NT2/D1 (cell line): ENCODE data around the gene CYP4F11.
"Not testable (repeated sequence)": the region's sequence is repeated elsewhere in the genome, so short reads cannot be mapped to it uniquely, and the experiment has no call there.

Source experiments
- DNase-seq: peaks from one replicate; pipeline ENCODE4 v3.0.0-alpha.2; 2011; ENCODE audit warnings: low read depth, low spot score
- H3K27me3 ChIP-seq: 2 replicates; pipeline ENCODE4 v1.6.0; 2011; ENCODE audit warnings: mild to moderate bottlenecking; ENCODE audit not compliant: insufficient read length, insufficient read depth
- H3K36me3 ChIP-seq: 2 replicates; pipeline ENCODE4 v1.6.1; 2011; ENCODE audit warnings: mild to moderate bottlenecking, low read length, mixed read lengths; ENCODE audit not compliant: insufficient read depth, insufficient read length
- H3K4me1 ChIP-seq: 2 replicates; pipeline ENCODE4 v1.5.1; 2011; ENCODE audit not compliant: insufficient read depth, insufficient read length
- H3K4me3 ChIP-seq: 2 replicates; pipeline ENCODE4 v1.5.1; 2011; ENCODE audit warnings: low read depth; ENCODE audit not compliant: insufficient read length
- H3K9ac ChIP-seq: 2 replicates; pipeline ENCODE4 v1.6.0; 2011; ENCODE audit warnings: low read depth; ENCODE audit not compliant: insufficient read length
- H3K9me3 ChIP-seq: 2 replicates; pipeline ENCODE4 v1.5.1; 2011; ENCODE audit warnings: mild to moderate bottlenecking, low read length; ENCODE audit not compliant: insufficient read depth
- SUZ12 ChIP-seq: IDR thresholded peaks from 2 replicates; pipeline ENCODE4 v1.6.1; 2011; ENCODE audit not compliant: insufficient read length, insufficient read depth; ENCODE audit errors: extremely low read depth
- YY1 ChIP-seq: IDR thresholded peaks from 2 replicates; pipeline ENCODE4 v1.6.1; 2011; ENCODE audit not compliant: insufficient read length, insufficient read depth
- ZNF274 ChIP-seq: IDR thresholded peaks from 2 replicates; pipeline ENCODE4 v1.6.1; 2011; ENCODE audit warnings: mild to moderate bottlenecking, low read depth, low read length

The CYP4F11 gene

DNA sequence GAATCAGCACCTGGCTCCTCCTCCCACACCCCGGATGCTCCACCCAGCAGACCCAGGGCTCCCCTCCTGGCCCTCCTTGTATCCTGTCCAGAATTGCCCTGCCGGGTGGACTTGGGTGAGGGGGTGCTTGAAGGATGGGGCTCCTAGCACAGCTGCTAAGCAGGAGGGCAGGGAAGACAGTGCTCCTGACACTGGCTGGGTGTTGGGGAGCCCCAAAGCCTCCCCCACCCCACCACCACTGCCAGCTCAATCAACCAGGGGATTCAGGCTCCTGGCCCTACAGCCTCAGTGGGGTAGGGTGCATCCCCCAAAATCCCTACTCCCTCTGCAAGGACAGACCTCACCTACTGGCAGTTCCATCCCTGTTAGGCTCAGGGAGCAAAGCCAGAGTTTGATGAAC lies 2.6 kb upstream of the CYP4F11 start:
- no peak overlapping the region for H3K9ac ChIP-seq
- DNase-seq = no peak
- no peaks in the 10 kb centered on the region for H3K36me3 ChIP-seq
- peaks cover 14% of the 10 kb centered on the region; the same call in 1 of the 2 replicates for H3K9me3 ChIP-seq
- no peak overlapping the region for H3K4me3 ChIP-seq
- H3K4me1 ChIP-seq = peaks cover 5% of the 10 kb centered on the region
- TF ChIP-seq ZNF274 (no peak), SUZ12 (no peak), YY1 (no peak)
- peaks cover 36% of the 10 kb centered on the region for H3K27me3 ChIP-seq

DNA sequence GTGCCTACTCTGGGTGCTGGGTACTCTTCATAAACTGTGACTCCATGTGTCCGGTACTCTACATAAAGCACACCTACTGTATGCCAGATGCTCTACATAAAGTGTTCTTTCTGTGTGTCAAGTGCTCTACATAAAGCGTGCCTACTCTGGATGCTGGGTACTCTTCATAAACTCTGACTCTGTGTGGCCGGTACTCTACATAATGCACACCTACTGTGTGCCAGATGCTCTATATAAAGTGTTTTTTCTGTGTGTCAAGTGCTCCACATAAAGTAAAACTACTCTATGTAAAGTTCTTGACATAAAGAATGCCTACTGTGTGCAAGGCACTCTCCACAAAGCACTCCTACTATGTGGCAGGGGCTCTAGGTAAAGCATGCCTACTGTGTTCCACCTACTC lies 1.8 kb upstream of the CYP4F11 start:
- no peak for TF ChIP-seq YY1
- TF ChIP-seq ZNF274 = no peak
- no peak for TF ChIP-seq SUZ12
- Histone ChIP-seq H3K4me1 (peaks cover 5% of the 10 kb centered on the region), H3K36me3 (no peaks in the 10 kb centered on the region), H3K9me3 (peaks cover 14% of the 10 kb centered on the region; the same call in 1 of the 2 replicates), H3K4me3 (no peak overlapping the region), H3K9ac (no peak overlapping the region), H3K27me3 (peaks cover 32% of the 10 kb centered on the region)
- DNase-seq = no peak

DNA sequence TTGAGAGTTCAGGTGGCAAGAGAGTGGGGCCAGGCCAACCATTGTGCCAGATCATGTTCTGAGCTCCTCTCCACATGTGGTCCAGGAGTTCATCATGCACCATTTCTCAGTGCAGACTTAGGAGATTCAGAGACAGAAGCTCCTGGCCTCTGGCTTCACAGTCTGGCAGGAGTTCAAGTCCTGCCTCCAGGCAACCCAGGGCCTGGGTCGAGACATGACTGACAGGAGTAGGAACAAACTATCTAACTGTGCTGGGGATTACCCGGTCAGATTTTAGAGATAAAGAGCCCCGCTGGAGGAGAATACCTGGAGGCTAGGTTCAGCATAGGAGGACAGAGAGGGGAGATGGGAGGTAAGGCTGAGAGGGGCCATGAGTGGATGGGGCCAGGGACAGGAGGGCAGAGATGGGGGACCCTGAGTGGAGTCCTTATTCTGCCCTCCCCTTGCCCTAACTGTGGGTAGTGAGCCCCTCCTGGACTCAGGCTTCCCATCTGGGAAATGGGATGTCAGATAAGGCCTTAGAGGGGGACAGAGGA lies 906 bp upstream of the CYP4F11 start:
- no peak overlapping the region for H3K9ac ChIP-seq
- H3K36me3 ChIP-seq = no peaks in the 10 kb centered on the region
- no peak for DNase-seq
- H3K4me3 ChIP-seq = no peak overlapping the region
- TF ChIP-seq ZNF274 = no peak
- H3K4me1 ChIP-seq = peaks cover 5% of the 10 kb centered on the region
- H3K27me3 ChIP-seq = peaks cover 28% of the 10 kb centered on the region
- peaks cover 14% of the 10 kb centered on the region; the same call in 1 of the 2 replicates for H3K9me3 ChIP-seq

DNA sequence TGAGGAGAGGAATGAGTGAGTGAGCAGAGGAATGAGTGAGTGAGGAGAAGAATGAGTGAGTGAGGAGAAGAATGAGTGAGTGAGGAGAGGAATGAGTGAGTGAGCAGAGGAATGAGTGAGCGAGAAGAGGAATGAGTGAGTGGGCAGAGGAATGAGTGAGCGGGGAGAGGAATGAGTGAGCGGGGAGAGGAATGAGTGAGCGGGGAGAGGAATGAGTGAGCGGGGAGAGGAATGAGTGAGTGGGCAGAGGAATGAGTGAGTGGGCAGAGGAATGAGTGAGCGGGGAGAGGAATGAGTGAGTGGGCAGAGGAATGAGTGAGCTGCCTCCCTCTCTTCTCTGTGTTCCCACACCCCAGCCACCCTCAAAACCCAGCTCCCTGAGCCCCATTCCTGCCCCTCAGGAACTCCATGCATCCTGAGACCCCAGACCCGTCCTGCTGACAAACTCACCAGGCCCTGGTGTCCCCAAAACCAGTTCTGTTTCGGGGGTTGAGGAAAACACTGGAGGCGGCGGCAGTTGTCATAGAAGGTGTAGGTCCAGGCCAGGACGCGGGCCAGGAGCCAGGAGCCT lies 483 bp downstream of the CYP4F11 start:
- not testable (repeated sequence) for H3K36me3 ChIP-seq, H3K9ac ChIP-seq, DNase-seq, H3K4me3 ChIP-seq, H3K4me1 ChIP-seq
- peaks cover 18% of the 10 kb centered on the region for H3K27me3 ChIP-seq
- peaks cover 12% of the 10 kb centered on the region; the same call in 1 of the 2 replicates for H3K9me3 ChIP-seq

DNA sequence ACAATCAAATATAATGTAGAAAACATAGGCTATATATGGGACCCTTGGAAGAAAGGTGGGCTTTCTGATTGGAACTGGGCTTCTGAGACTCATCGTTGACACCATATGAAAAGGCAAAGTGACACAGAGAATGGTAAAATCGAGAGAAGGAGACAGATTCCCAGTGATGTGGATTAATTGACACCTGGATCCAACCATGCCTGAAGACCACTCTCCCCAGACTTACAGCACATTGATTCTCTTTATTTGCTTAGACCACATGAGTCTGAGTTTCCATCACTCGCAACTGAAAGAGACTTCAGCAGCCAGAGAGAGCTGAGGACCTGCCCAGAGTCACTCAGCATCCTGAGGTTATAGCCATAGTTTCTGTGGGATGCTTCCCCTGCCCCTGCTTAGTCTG lies 6.0 kb downstream of the CYP4F11 start:
- H3K9ac ChIP-seq = no peak overlapping the region
- H3K9me3 ChIP-seq = no peaks in the 10 kb centered on the region
- H3K36me3 ChIP-seq = no peaks in the 10 kb centered on the region
- H3K4me3 ChIP-seq = no peak overlapping the region
- TF ChIP-seq YY1 (no peak), SUZ12 (no peak), ZNF274 (no peak)
- H3K27me3 ChIP-seq = peaks cover 8% of the 10 kb centered on the region
- no peak for DNase-seq
- no peaks in the 10 kb centered on the region for H3K4me1 ChIP-seq

DNA sequence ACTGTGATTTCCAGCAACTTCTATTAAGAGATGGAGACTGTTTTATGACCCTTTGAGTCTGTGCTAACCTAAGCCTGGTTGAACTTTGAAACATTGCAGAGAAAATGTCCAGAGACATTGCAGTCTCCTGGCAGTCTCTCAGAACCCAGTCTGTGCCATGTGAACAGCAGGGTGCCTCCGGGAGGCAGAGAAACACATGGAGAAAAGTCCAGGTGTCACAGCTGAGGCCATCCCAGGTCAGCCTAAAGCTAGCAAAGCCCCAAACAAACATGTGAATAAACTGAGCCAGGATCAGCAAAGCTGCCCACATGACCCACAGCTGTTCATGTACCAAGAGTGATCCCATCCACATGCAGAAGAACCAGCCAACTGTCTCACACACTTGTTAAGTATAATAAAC lies 7.8 kb downstream of the CYP4F11 start:
- DNase-seq = no peak

DNA sequence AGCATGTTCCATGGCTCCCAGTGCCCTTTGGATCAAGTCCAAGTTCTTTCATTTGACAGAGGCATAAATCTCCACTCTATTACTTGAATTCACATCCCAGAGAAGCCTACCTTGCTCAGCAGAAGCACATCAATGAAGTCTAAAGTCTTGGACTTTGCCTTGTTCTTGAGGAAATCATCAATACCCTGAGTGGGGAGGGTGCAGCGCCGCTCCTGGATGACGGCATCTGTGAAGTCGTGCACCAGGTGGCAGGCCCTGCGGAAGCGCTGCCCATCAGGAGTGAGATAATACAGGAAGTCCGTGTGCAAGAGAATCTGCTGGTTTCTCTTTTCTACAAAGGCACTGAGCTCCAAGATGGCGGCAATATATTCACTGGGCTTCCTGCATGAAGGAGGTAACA lies 10.6 kb downstream of the CYP4F11 start:
- DNase-seq = no peak
- Histone ChIP-seq H3K4me3 (no peak overlapping the region), H3K9me3 (no peaks in the 10 kb centered on the region), H3K36me3 (no peaks in the 10 kb centered on the region), H3K9ac (no peak overlapping the region), H3K27me3 (peaks cover 37% of the 10 kb centered on the region), H3K4me1 (no peaks in the 10 kb centered on the region)
- TF ChIP-seq ZNF274 (no peak), SUZ12 (no peak), YY1 (no peak)

More for the DNA sequence above, 7.8 kb downstream of the CYP4F11 start:
- H3K4me3 ChIP-seq = no peak overlapping the region
- peaks cover 21% of the 10 kb centered on the region for H3K27me3 ChIP-seq
- no peaks in the 10 kb centered on the region for H3K36me3 ChIP-seq
- no peaks in the 10 kb centered on the region for H3K9me3 ChIP-seq
- no peak for TF ChIP-seq YY1
- no peak for TF ChIP-seq ZNF274
- TF ChIP-seq SUZ12 = no peak
- no peak overlapping the region for H3K9ac ChIP-seq
- H3K4me1 ChIP-seq = no peaks in the 10 kb centered on the region

DNA sequence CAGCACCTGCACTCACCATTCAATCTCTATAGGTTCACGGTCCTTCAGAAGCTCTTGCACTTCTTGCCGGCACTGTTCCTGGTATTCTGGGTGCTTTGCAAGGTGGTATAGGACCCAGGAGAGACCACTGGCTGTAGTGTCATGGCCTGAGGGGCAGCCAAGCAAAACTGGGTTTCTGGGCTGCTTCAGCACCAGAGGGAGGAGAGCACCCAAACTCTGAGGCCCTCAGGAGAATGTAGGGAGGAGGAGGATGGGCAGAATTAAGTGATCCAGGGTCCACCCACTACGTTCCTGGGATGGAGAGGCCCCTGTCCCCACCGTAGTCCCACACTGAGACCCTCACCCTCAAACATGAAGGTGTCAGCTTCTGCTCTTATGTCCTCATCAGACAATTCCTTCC lies 12.3 kb downstream of the CYP4F11 start:
- TF ChIP-seq ZNF274 = no peak
- TF ChIP-seq YY1 = no peak
- no peak overlapping the region for H3K9ac ChIP-seq
- H3K4me3 ChIP-seq = no peak overlapping the region
- DNase-seq = no peak
- H3K27me3 ChIP-seq = peaks cover 44% of the 10 kb centered on the region
- H3K4me1 ChIP-seq = no peaks in the 10 kb centered on the region
- H3K9me3 ChIP-seq = no peaks in the 10 kb centered on the region
- no peaks in the 10 kb centered on the region for H3K36me3 ChIP-seq
